GM19438 (cell line): ENCODE data around the gene TAF4.
"Not testable (repeated sequence)": the region's sequence is repeated elsewhere in the genome, so short reads cannot be mapped to it uniquely, and the experiment has no call there.

ENCODE experiments used
- ATAC-seq: cut with Tn5 transposase; IDR thresholded peaks from one replicate; pipeline ENCODE4 v1.9.1; 2021; ENCODE audit warnings: low read depth; ENCODE audit not compliant: unreplicated experiment

The TAF4 gene

DNA sequence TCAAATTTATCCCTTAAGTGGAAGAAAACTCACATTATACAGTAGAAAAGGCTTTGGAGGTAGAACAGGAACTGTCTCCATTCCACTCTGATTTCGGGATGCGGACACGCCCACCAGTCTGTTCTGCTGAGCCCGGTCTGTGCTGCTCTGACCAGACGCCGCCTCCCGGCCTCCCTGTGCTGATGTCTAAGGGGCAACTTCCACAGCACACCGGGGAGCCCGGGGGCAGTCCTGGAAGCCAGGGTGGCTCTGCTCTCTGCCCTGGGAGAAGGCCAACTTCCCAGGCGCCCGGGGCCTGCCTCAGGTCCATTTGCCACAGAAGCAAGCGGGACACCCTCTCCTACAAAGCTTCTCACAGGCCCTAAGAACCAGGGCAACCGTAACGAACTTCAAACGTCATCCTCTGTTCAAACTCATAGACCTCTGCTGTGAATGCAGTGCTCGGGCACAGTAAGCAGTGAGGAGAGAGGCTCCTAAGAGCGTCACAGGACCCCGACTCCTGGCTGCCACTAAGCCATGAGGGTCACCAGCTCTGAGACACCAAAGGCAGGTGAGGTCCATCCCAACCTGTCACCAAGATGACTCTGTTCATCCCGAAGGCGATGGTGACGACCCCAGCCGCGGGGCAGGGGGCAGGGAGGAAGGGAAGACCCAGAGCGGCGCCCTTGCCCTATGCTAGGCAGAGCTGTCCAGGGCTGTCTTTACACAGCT lies 5.6 kb downstream of the TAF4 start:
- no peak for ATAC-seq

DNA sequence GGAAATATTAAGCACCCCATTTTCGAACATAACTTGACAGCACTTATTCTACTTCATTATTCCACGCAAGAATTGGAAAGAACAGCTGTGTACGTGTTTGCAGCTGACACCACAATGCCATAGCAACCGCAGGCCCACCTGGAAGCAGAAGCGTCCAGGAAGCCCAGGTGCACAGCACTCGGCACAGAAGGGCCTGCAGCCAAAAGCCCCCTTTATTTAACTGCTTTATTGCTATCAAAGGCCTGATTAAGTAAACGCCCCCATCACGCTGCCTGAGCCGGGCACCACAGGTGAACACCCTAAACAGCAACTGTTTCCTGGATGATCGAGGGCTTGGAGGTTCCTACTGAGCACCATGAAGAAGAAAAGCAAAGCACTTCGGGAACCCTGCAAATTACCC lies 6.3 kb downstream of the TAF4 start:
- ATAC-seq: no peak

DNA sequence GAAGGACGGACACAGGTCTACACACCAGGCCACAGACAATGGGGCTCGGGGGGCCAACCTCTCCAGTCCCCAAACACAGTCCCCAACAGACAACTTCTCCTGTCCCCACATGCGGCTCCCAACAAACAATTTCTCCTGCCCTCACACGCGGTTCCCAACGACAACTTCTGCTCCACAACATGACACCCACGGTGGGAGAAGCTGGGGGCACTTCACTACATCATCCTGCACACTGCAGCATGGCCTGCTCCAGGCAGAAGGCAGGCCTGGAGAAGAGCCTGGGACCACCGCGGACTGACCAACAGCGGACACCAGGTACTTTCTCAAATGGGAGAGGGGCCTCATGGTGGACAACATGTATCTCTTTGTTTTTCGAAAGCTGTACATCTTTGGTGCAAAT lies 6.7 kb downstream of the TAF4 start:
- no peak for ATAC-seq

DNA sequence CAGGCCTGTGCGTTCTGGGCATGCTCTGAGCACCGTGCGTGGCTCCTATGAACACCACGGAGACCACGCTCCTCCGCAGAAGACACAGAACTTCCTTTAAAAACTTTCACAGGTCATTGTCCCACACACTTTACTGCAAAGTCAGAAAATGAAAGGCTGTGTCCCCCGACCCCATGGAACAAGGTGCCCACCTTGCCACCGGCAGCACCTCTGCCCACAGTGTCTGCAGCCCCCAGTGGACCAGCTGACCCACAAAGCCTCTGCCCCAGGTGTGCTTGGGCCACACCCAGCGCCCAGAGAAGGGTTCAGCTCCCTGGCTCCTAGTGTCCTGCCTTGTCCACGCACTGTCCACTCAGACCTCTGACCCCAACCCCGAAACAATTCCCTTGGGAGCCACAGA lies 8.7 kb downstream of the TAF4 start:
- ATAC-seq: no peak

DNA sequence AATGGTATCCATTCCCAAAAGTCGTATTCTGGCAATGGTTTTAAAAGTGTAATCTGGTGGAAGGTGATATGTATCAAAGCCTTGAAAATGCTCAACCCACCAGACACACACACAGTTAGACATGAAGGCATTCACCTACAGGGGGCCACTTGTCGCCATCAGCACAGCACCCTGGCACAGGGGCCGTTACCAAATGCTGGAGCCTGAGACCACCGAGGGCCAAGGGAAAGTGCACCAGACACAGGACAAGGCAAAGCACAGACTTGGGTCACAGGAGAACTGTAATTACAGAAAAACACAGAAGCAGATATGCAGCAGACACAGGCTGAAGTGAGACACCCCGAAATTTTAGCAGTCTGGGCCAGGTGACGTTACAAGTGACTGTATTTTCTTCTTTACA lies 9.3 kb downstream of the TAF4 start:
- no peak for ATAC-seq

DNA sequence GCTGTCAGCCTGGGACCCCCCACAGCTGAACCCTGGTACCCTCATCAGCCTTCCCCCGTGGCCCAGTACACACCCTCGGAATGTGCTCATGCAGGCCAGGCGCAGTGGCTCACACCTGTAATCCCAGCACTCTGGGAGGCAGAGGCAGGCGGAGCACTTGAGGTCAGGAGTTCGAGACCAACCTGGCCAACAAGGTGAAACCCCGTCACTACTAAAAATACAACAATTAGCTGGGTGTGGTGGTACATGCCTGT lies 9.9 kb downstream of the TAF4 start:
- ATAC-seq: not testable (repeated sequence)

DNA sequence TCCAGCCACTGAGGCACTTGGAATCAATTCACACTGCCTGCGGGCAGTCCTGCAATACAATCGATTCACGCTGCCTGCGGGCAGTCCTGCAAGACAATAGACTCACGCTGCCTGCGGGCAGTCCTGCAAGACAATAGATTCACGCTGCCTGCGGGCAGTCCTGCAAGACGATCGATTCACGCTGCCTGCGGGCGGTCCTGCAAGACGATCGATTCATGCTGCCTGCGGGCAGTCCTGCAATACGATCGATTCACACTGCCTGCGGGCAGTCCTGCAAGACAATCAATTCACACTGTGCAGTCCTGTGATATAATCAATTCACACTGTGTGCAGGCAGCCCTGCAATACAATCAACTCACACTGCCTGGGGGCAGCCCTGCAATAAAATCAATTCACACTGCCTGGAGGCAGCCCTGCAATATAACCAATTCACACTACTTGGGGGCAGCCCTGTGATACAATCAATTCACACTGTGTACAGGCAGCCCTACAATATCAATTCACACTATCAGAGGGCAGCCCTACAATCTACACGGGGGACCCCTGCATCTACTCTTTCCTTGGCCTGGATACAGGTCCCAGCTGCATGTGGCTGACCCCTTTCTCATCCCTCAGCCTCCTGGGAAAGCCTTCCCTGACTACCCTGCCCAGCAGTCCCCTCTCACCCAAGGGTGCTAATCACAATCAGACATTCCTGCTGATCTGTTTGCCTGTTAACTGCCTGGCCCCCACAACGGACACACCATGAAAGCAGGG lies 10.4 kb downstream of the TAF4 start:
- ATAC-seq: no peak

DNA sequence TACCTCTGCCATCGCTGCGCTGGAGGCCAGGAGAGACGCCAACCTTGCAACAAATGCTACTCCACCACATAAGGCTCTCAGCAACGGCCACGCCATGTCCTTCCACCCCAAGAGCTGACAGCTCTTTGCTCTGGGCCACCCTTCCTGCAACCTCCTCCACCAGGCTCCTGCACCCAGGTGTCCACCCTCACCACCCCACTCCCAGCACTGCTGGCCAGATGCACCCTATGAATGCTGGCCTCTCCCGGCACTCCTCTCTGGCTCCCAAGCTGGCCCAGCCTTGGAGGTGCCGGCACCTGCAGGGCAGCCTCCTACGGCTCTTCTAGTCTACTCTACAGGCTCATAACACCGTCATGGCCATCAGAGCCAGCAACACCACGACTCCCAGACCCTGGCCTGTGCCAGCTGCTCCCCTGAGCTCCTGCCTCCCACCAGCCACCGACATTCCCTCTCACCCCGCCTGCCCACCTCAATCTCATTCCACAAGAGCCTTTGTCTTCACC lies 11.2 kb downstream of the TAF4 start:
- ATAC-seq: no peak

DNA sequence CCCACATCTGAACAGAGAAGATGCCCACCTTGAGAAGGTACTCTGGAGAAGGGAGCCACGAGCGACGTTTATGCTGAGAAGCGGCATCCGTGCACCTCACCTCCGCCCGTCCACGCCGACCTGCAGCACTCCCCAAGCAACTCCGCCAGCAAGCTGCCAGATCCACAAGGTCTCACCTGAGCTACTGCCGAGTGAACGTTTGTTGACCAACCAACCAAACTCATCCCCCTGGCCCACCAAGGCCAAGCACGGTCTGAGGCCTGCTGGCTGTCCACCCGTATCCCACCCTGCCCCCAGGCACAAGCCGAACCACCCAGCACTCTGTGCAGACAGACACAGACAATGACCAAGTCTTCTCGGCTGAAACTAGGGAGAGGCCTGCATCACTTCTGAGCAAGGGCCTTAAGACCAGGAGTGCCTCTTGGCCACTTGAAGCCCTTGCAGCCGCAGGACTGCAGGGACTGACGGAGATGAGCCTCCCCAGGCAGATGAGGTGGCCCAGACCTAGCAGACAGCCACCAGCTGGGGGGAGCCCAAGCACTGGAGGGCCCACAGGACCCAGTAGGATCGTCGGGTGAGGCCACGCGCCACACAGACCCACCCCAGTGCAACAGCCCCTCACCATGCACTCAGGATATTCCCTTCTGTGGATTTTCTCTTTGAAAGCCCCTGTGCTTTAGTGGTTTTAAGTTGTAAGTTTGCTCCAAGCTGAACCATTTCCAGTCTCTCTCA lies 12.1 kb downstream of the TAF4 start:
- ATAC-seq: no peak

DNA sequence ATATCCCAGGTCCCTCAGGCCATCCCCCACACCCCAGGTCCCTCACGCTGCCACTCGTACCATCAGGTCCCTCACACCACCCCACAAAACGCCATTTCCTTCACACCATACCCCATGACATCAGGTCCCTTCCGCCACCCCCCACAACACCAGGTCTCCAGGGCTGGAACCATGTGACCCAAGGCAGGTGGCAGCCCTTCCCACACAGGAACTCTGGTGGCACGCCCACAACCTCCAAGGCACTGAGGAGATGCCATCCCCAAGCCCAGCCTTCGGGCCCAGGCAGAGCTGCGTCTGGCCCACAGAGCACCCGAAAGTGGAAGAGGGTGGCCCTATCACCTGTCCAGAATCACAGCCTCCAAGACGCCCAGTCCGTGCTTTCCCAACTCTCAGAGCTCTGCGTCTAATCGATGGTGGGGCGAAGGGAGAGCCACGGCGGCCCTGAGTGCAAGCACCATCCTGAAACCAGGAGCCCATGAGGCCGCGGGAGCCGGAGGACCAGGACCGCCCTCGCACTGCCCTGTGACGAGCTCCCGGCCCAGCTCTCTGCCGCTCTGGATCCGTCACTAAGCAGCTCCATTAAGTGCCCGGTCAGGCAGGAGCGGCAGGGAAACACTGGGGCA lies 12.7 kb downstream of the TAF4 start:
- ATAC-seq: no peak

DNA sequence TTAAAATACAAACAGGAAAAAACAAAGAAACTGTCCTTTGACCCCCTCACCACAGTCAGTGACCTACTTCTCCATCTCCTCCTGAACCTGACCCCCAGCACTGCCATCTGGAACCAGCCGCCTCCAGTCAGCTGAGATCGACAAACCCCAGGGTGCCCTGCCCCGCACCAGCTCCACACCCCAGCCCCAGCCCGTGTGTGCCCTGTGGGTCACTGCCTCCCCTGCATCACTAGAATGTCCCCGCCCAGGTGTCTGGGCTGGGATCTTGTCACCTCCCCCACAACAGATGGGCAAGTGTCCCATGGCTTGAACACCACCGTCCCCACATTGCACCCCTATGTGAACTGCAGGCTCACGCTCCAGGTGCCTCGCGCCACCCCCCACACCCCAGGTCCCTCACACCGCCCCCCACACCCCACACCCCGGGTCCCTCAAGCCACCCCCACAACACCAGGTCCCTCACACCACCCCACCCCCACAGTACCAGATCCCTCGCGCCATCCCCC lies 13.3 kb downstream of the TAF4 start:
- no peak for ATAC-seq

DNA sequence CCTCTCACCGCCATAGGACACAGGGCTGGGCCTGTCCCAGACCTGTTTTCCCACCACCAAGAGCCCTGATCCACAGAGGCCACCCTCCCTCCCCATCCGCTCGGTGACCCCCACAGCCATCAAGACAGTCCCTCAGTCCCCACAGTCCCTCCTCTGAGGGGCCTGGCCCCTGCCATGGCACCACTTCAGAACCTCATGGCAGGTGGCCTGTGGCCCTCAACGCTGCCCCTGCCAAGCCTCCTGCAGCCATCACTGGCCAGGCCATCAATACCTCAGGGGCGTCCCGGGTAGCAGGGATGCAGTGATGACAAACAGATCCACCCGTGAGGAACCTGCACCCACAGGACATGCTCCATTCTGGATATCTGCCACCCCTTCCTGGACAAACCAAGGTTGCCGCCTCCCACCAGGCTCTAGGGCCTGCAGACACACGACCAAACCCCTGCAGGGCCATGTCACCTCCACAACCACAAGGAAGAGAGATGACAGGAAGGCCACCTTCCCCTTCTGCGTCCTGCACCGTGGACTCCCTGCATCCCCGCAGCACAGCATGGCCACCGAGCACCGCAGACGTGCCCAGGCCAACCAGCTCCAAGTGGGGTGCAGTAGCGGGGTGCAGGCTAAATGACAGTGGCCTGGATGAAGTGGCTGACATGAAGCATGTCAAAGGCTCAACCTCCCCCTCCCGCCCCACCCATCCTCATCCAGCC lies 14.0 kb downstream of the TAF4 start:
- ATAC-seq: no peak

DNA sequence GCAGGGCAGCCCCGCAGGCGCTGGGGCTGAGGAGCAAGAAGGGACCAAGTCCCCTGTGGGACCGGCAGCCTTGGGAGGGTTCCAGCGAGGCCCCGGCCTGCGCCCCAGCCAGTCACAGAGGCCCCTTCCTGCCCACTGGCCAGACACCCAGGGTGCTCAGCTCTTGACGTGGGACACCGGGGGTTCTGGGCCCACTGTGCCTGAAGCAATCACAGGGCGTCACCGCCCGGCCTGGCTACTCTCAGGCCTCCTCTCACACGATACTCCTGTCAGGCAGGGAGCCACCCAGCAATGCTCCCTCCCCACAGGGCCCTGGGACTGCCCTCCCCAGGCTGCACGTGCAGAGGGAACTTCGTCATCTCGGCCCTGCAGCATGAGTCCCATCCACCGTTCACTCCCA lies 14.5 kb downstream of the TAF4 start:
- no peak for ATAC-seq

DNA sequence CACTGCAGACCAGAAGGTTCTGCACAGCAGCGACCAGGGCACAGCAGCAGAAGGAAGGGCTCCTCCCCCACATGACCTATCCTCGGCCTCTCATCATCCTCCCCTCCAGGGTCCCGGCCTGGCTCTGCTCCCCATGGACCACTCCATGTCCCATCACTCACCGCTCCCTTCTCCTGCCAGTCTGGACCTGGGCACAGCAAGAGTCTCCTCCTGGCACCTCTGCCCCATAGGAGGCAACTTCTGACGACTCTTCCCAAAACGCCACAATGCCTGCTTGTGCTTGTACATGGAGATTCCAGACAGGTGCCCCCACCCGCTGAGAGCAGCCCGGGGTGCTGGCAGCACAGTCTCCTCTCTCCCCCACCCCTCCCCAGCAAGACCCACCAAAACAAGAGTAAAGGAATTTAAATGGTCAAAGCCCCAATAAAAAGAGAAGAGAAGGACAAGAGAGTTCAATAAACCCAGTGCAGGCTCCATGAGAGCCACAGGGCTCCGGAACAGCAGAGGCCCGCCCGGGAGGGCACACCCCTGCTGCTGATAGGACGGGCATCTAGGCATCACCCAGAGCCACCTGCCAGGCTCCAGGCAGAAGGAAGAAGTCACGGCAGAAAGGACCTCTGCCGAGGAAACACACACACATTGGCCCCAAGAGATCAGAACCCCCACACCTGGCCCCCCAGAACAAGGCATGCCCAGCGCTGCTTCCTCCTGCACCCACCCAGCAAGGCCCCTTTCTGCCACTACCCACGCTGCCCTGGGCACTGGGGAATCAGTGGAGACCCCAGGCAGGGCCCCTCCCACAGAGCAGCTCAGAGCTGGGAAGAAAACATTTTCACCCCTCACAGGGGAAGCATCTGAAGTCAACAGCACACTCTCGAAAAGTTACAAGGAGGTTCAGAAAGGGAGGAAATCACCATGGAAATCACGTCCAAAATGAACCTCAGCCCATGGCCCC lies 15.2 kb downstream of the TAF4 start:
- no peak for ATAC-seq

DNA sequence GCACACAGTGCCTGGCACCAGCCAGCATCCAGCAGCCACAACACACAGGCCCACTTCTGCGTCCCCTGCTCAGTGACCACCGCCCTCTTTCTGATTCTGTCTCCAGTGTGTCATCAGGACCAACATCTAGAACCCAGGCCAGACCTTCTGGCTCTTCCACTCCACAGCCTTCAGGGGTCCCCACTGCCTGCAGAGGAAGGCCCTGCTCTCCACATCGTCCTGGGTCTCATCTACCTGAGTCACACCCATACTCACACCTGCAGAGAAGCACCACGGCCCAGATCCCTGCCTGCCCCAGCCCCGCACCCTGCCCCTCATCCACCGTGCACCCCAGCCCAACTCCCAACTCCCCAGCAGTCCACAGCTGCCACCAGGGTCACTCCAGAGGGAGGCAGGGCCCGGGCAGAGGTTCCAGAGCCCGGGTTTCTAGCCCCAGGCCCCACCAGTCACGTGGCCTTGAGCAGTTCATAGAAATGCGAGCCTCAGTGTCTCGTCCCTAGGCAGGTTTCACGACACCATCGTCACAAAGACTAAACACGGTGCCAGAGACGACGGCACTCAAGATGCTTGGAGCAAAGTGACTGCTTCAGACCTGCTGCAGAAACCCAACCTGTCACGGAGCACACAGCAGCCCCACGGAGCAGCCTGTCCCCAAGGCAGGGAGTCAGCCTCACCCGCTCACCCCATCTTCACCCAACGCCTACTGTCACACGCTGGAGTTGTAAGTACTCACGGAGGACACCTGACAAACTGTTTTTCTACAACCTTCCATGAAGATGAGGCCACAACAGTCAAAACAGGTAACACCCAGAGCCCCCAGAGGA lies 16.1 kb downstream of the TAF4 start:
- no peak for ATAC-seq

DNA sequence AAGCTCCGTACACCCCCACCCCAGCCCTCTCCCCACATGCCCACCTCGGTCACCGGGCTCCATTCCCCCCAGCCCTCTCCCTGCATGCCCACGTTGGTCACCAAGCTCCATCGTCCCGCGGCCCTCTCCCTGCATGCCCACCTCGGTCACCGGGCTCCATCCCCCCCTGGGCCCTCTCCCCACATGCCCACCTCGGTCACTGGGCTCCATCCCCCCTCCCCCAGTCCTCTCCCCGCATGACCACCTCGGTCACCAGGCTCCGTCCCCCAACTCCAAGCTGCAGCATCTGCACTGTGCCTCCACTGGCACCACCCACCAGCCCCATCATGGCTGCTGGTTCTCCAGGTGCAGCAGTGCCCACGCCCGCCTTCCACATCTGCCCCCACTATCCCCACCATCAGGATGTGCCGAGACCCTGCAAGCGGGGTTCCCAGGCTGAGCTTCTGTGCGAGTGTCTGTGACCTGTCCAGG lies 16.8 kb downstream of the TAF4 start:
- ATAC-seq: no peak

DNA sequence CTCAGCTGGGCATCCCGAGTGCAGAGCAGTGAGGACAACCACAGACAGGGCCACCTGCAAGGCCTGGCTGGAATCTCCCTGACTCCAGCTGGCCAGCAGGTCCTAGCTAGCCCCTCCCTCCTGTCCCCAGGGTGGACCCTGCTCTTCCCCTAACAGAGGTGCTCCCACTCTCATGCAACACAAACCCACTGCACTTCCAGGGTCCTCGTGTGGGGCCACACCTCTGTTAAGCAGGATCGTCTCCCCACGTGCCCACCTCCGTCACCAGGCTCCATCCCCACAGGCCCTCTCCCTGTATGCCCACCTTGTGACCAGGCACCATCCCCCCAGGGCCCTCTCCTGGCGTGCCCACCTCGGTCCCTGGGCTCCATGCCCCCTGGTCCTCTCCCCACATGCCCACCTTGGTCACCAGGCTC lies 17.3 kb downstream of the TAF4 start:
- ATAC-seq: no peak

DNA sequence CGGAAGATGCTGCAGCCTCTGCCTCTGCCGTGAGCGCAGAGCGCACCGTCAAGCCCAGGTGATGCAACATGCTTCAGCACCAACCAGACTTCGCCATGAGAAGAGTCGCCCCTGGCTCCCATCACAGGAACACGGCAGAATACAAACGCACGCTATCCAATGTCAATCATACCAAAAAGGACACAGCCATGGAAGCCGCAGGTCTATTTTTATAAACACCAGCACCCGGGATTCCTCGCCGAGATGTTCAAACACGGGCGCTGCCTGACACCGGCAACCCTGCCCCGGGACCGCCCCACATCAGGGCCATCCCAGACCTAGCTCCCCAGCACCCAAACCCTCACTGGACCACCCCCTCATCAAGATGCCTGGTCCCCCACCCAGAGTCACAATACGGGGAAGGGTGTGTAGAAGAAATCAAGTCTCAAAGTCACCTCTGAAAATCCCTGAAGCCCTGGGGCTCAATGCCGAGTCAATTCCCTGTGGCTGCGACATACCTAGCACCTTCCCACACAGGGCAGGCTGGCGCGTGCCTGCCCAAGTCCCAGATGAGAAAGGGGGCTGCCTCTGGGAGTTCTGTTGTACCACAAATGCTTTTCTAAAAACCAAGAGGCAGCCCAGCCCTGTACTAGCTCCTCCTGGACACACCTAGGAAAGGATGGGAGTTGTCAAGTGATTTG lies 17.9 kb downstream of the TAF4 start:
- ATAC-seq: no peak
